ENCODE measurements around the gene PRDM5. TPM values are rescaled to one million over a fixed set of nuclear protein-coding genes. Genes with fewer than 3 reads are reported as not detected.

PRDM5 gene
- total RNA-seq, 1 donor from 2014 or later = 9.0 TPM

GRCh38 chr4:120838784-120839183 is 83.7 kb downstream of the PRDM5 start:
- FAIRE-seq (no peak), DNase-seq (ENCODE audit: low read depth) (no peak)
- Histone ChIP-seq H3K4me3 (ENCODE audit: low read depth, low read length) (no peak overlapping the region), H3K27me3 (ENCODE audit: control insufficient read depth, insufficient read depth, low read length) (no peaks in the 10 kb centered on the region), H3K36me3 (ENCODE audit: control insufficient read depth, insufficient read depth, low read length) (no peaks in the 10 kb centered on the region)
- TF ChIP-seq, protein P1, sequence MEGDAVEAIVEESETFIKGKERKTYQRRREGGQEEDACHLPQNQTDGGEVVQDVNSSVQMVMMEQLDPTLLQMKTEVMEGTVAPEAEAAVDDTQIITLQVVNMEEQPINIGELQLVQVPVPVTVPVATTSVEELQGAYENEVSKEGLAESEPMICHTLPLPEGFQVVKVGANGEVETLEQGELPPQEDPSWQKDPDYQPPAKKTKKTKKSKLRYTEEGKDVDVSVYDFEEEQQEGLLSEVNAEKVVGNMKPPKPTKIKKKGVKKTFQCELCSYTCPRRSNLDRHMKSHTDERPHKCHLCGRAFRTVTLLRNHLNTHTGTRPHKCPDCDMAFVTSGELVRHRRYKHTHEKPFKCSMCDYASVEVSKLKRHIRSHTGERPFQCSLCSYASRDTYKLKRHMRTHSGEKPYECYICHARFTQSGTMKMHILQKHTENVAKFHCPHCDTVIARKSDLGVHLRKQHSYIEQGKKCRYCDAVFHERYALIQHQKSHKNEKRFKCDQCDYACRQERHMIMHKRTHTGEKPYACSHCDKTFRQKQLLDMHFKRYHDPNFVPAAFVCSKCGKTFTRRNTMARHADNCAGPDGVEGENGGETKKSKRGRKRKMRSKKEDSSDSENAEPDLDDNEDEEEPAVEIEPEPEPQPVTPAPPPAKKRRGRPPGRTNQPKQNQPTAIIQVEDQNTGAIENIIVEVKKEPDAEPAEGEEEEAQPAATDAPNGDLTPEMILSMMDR (IDR thresholded peaks at IDR 0.05; ENCODE audit: insufficient read depth, low read length, severe bottlenecking) = no peak

DNA sequence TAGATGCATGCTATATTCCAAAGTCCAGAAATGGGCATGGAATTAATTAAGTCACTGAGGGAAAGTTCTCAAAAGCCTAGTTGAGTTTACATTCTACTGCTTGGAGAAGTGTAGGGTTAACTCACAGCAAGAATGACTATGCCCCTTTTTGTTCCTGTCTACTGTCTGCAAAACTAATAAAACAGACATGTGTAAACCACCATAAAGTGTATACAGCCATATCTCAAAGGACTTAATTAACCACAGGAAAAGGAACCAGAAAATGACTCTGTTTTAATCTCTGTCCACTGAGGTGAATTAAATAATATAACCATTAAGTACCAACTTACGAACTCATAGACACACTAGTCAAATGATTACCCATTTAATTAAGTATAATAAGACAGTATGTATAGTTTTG is 84.9 kb downstream of the PRDM5 start:
- no peaks in the 10 kb centered on the region for H3K27me3 ChIP-seq (ENCODE audit: control insufficient read depth, insufficient read depth, low read length)
- no peaks in the 10 kb centered on the region for H3K36me3 ChIP-seq (ENCODE audit: control insufficient read depth, insufficient read depth, low read length)
- DNase-seq (ENCODE audit: low read depth) (no peak), FAIRE-seq (no peak)
- TF ChIP-seq, protein P1 (IDR thresholded peaks at IDR 0.05; ENCODE audit: insufficient read depth, low read length, severe bottlenecking) = no peak
- no peak overlapping the region for H3K4me3 ChIP-seq (ENCODE audit: low read depth, low read length)

DNA sequence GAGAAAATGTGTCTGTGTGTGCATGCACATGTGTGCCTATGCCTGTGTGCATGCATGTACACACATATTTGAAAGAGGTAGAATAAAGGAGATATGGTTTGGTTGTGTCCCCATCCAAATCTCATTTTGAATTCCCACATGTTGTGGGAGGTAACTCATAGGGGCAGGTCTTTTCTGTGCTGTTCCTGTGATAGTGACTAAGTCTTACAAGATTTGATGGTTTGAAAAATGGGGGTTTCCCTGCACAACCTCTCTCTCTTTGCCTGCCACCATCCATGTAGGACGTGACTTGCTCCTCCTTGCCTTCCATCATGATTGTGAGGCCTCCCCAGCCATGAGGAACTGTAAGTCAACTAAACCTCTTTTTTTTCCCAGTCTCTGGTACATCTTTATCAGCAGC is 87.2 kb downstream of the PRDM5 start:
- TF ChIP-seq, protein P1 (IDR thresholded peaks at IDR 0.05; ENCODE audit: insufficient read depth, low read length, severe bottlenecking) = no peak
- no peak overlapping the region for H3K4me3 ChIP-seq (ENCODE audit: low read depth, low read length)
- FAIRE-seq (no peak), DNase-seq (ENCODE audit: low read depth) (no peak)
- no peaks in the 10 kb centered on the region for H3K27me3 ChIP-seq (ENCODE audit: control insufficient read depth, insufficient read depth, low read length)
- no peaks in the 10 kb centered on the region for H3K36me3 ChIP-seq (ENCODE audit: control insufficient read depth, insufficient read depth, low read length)

GRCh38 chr4:120830204-120830603 is 92.3 kb downstream of the PRDM5 start:
- TF ChIP-seq, protein P1 (IDR thresholded peaks at IDR 0.05; ENCODE audit: insufficient read depth, low read length, severe bottlenecking) = no peak
- Histone ChIP-seq H3K36me3 (ENCODE audit: control insufficient read depth, insufficient read depth, low read length) (no peaks in the 10 kb centered on the region), H3K4me3 (ENCODE audit: low read depth, low read length) (no peak overlapping the region), H3K27me3 (ENCODE audit: control insufficient read depth, insufficient read depth, low read length) (no peaks in the 10 kb centered on the region)
- FAIRE-seq = no peak
- no peak for DNase-seq (ENCODE audit: low read depth)

- Histone ChIP-seq H3K27me3 (ENCODE audit: control insufficient read depth, insufficient read depth, low read length) (no peaks in the 10 kb centered on the region), H3K4me3 (ENCODE audit: low read depth, low read length) (no peak overlapping the region), H3K36me3 (ENCODE audit: control insufficient read depth, insufficient read depth, low read length) (no peaks in the 10 kb centered on the region)
- DNase-seq (ENCODE audit: low read depth) = no peak
- TF ChIP-seq, protein P1 (IDR thresholded peaks at IDR 0.05; ENCODE audit: insufficient read depth, low read length, severe bottlenecking) = no peak
- no peak for FAIRE-seq
These were observed 93.3 kb downstream of the PRDM5 start for GRCh38 chr4:120829113-120829831.

DNA sequence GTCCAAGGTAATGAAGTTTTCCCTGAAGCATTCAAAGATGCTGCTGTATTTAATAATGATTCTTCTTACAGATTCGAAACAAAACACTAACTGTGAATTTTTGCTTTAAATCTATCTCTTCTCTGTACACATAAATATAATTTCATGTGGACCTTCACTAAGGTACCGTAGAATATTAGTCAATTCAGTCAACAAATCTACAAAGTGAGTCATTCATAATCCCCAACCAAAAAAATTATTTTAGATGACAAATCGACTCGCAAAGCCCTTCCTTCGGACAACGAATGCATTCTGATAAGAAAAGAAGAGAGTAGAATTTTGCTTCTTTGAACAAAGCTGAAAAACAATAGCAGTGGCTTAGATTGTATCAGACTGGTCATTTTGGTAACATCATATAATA is 95.7 kb downstream of the PRDM5 start:
- DNase-seq (ENCODE audit: low read depth) (no peak), FAIRE-seq (no peak)
- Histone ChIP-seq H3K36me3 (ENCODE audit: control insufficient read depth, insufficient read depth, low read length) (no peaks in the 10 kb centered on the region), H3K27me3 (ENCODE audit: control insufficient read depth, insufficient read depth, low read length) (no peaks in the 10 kb centered on the region), H3K4me3 (ENCODE audit: low read depth, low read length) (no peak overlapping the region)
- TF ChIP-seq, protein P1 (IDR thresholded peaks at IDR 0.05; ENCODE audit: insufficient read depth, low read length, severe bottlenecking) = no peak
